Loucy (cell line): ENCODE data around the gene LCT.

Experiments
- H2AFZ ChIP-seq: fragments of 200-600 bp; sonication (generic); 2 replicates; pipeline ENCODE4 v1.6.0; 2016; ENCODE audit warnings: antibody characterized with exemption, mild to moderate bottlenecking, low read length, moderate library complexity
- H3F3A ChIP-seq: fragments of 200-600 bp; 2 replicates; pipeline ENCODE4 v1.6.0; 2016; ENCODE audit warnings: antibody characterized with exemption, low read depth, mild to moderate bottlenecking
- H3K27me3 ChIP-seq: fragments of 200-600 bp; sonication (generic); 2 replicates; pipeline ENCODE4 v1.6.1; 2014; ENCODE audit warnings: low read length, mild to moderate bottlenecking; ENCODE audit not compliant: insufficient read depth, poor library complexity, severe bottlenecking
- H3K36me3 ChIP-seq: fragments of 200-600 bp; sonication (generic); 2 replicates; pipeline ENCODE4 v1.6.1; 2016; ENCODE audit warnings: low read length; ENCODE audit not compliant: insufficient read depth
- H3K4me1 ChIP-seq: fragments of 200-600 bp; sonication (generic); 2 replicates; pipeline ENCODE4 v1.5.1; 2014; ENCODE audit warnings: low read length, mild to moderate bottlenecking; ENCODE audit not compliant: insufficient read depth, poor library complexity, severe bottlenecking
- H3K4me2 ChIP-seq: fragments of 200-600 bp; sonication (generic); 2 replicates; pipeline ENCODE4 v1.6.0; 2014; ENCODE audit warnings: antibody characterized with exemption, low read length, low read depth, mild to moderate bottlenecking; ENCODE audit not compliant: poor library complexity, severe bottlenecking
- H3K4me3 ChIP-seq: fragments of 200-600 bp; sonication (generic); 2 replicates; pipeline ENCODE4 v1.5.1; 2014; ENCODE audit warnings: low read length, mild to moderate bottlenecking, mixed read lengths; ENCODE audit not compliant: poor library complexity, severe bottlenecking
- H3K79me2 ChIP-seq: fragments of 200-600 bp; sonication (generic); 2 replicates; pipeline ENCODE4 v1.6.1; 2014; ENCODE audit warnings: low read length; ENCODE audit not compliant: insufficient read depth
- H3K9ac ChIP-seq: fragments of 200-600 bp; sonication (generic); 2 replicates; pipeline ENCODE4 v1.6.0; 2014; ENCODE audit warnings: mild to moderate bottlenecking, low read depth, low read length, moderate library complexity; ENCODE audit not compliant: poor library complexity, severe bottlenecking
- H3K9me2 ChIP-seq: fragments of 200-600 bp; sonication (generic); replicated peaks from 2 replicates; pipeline ENCODE4 v1.6.1; 2016; ENCODE audit warnings: low read depth, low read length, mixed read lengths
- H3K9me3 ChIP-seq: fragments of 200-600 bp; sonication (generic); 2 replicates; pipeline ENCODE4 v1.6.1; 2014; ENCODE audit warnings: mild to moderate bottlenecking, antibody characterized with exemption, low read length, low read depth; ENCODE audit not compliant: insufficient read depth
- H4K20me1 ChIP-seq: fragments of 200-600 bp; sonication (generic); 2 replicates; pipeline ENCODE4 v1.6.0; 2014; ENCODE audit warnings: antibody characterized with exemption, low read length, mild to moderate bottlenecking; ENCODE audit not compliant: insufficient read depth, poor library complexity, severe bottlenecking
- CTCF ChIP-seq: fragments of 200-600 bp; sonication (generic); conservative IDR thresholded peaks from 2 replicates; pipeline ENCODE4 v1.5.1; 2014; ENCODE audit warnings: mild to moderate bottlenecking, antibody characterized with exemption, low read length
- EZH2phosphoT487 ChIP-seq: fragments of 200-600 bp; IDR thresholded peaks from 2 replicates; pipeline ENCODE4 v1.6.1; 2018; ENCODE audit warnings: antibody characterized with exemption, mild to moderate bottlenecking, moderate library complexity, borderline replicate concordance

Gene LCT

GRCh38 chr2:135798275-135798705 is 38.7 kb downstream of the LCT start:
- no peak overlapping the region for H2AFZ ChIP-seq
- no peak overlapping the region for H3K9ac ChIP-seq
- no peaks in the 10 kb centered on the region for H3F3A ChIP-seq
- H3K36me3 ChIP-seq = no peaks in the 10 kb centered on the region
- no peaks in the 10 kb centered on the region for H4K20me1 ChIP-seq
- H3K4me3 ChIP-seq = no peak overlapping the region
- no peaks in the 10 kb centered on the region for H3K79me2 ChIP-seq
- no peaks in the 10 kb centered on the region for H3K27me3 ChIP-seq
- no peaks in the 10 kb centered on the region for H3K4me1 ChIP-seq
- no peak for TF ChIP-seq CTCF
- TF ChIP-seq EZH2phosphoT487 = no peak
- H3K4me2 ChIP-seq = no peak overlapping the region
- H3K9me2 ChIP-seq = no peaks in the 10 kb centered on the region
- peaks cover 16% of the 10 kb centered on the region; the same call in 1 of the 2 replicates for H3K9me3 ChIP-seq

- H3F3A ChIP-seq = no peaks in the 10 kb centered on the region
- no peaks in the 10 kb centered on the region for H3K27me3 ChIP-seq
- no peak overlapping the region for H3K4me3 ChIP-seq
- no peak overlapping the region for H3K4me2 ChIP-seq
- H3K9ac ChIP-seq = no peak overlapping the region
- peaks cover 3% of the 10 kb centered on the region for H3K4me1 ChIP-seq
- no peaks in the 10 kb centered on the region for H3K9me2 ChIP-seq
- H3K36me3 ChIP-seq = no peaks in the 10 kb centered on the region
- no peaks in the 10 kb centered on the region for H4K20me1 ChIP-seq
- TF ChIP-seq EZH2phosphoT487 = no peak
- TF ChIP-seq CTCF = peak; percentile 98
- H3K9me3 ChIP-seq = peaks cover 16% of the 10 kb centered on the region; the same call in 1 of the 2 replicates
- peak overlapping the region; percentile 85; the same call in 1 of the 2 replicates for H2AFZ ChIP-seq
- no peaks in the 10 kb centered on the region for H3K79me2 ChIP-seq
These were observed 39.3 kb downstream of the LCT start for GRCh38 chr2:135797497-135798274.

GRCh38 chr2:135796606-135797005 is 40.4 kb downstream of the LCT start:
- Histone ChIP-seq H3F3A (no peaks in the 10 kb centered on the region), H3K27me3 (no peaks in the 10 kb centered on the region), H3K4me2 (no peak overlapping the region), H4K20me1 (no peaks in the 10 kb centered on the region), H3K4me1 (peaks cover 12% of the 10 kb centered on the region), H3K9me2 (no peaks in the 10 kb centered on the region), H3K79me2 (no peaks in the 10 kb centered on the region), H3K4me3 (no peak overlapping the region), H3K9ac (no peak overlapping the region), H3K36me3 (no peaks in the 10 kb centered on the region), H2AFZ (no peak overlapping the region), H3K9me3 (peaks cover 16% of the 10 kb centered on the region; the same call in 1 of the 2 replicates)
- no peak for TF ChIP-seq EZH2phosphoT487
- no peak for TF ChIP-seq CTCF
